GM18502 (cell line): ENCODE measurements around the gene AGRN.
"Not testable (repeated sequence)": the region's sequence is repeated elsewhere in the genome, so short reads cannot be mapped to it uniquely, and the experiment has no call there.

Source experiments
- ATAC-seq: cut with Tn5 transposase; IDR thresholded peaks from one replicate; pipeline ENCODE4 v1.9.1; 2021; ENCODE audit warnings: mild to moderate bottlenecking; ENCODE audit not compliant: unreplicated experiment, poor library complexity

The AGRN gene

GRCh38 chr1:1073743-1074587, 54.0 kb downstream of the AGRN start, which contains the start of gene RNF223:
TSS of gene RNF223 (minus strand) at chr1:1074306. CDS start at chr1:1072566, 1,740 bp downstream.
- ATAC-seq = no peak

DNA sequence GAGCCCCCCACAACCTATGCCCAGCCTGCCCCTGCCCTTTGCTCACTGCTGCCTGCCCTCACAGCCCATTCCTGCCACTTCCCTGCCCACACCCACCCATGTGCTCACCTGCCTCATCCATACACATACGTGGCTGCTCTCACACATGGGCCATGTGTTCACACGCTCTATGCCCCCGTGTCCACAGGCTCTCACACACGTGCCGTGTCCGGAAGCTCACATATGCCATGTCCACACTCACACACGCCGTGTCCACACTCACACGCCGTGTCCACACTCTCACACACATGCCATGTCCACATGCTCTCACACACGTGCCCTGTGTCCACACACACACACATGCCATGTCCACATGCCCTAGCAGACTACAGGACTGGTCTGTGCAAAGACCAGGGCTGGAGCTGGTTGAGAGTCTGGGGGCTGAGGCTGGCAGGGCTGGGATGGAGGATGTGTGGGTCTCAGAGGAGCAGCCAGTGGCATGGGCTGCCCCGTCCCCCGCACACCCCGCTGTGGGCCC, 54.8 kb downstream of the AGRN start:
- no peak for ATAC-seq

- ATAC-seq = no peak
These were observed 55.4 kb downstream of the AGRN start for GRCh38 chr1:1075148-1075935.

- not testable (repeated sequence) for ATAC-seq
These were observed 57.5 kb downstream of the AGRN start for GRCh38 chr1:1077396-1077795.

GRCh38 chr1:1079408-1080121, 59.6 kb downstream of the AGRN start:
- no peak for ATAC-seq

GRCh38 chr1:1080122-1080757, 60.3 kb downstream of the AGRN start:
- no peak for ATAC-seq

- ATAC-seq = no peak
These were observed 61.0 kb downstream of the AGRN start for GRCh38 chr1:1080951-1081310.

GRCh38 chr1:1081311-1082238, 61.7 kb downstream of the AGRN start:
- no peak for ATAC-seq

GRCh38 chr1:1082239-1082775, 62.4 kb downstream of the AGRN start:
- ATAC-seq = no peak

- ATAC-seq = no peak
These were observed 63.0 kb downstream of the AGRN start for GRCh38 chr1:1082776-1083415.

GRCh38 chr1:1083416-1084371, 63.8 kb downstream of the AGRN start:
- ATAC-seq = no peak

DNA sequence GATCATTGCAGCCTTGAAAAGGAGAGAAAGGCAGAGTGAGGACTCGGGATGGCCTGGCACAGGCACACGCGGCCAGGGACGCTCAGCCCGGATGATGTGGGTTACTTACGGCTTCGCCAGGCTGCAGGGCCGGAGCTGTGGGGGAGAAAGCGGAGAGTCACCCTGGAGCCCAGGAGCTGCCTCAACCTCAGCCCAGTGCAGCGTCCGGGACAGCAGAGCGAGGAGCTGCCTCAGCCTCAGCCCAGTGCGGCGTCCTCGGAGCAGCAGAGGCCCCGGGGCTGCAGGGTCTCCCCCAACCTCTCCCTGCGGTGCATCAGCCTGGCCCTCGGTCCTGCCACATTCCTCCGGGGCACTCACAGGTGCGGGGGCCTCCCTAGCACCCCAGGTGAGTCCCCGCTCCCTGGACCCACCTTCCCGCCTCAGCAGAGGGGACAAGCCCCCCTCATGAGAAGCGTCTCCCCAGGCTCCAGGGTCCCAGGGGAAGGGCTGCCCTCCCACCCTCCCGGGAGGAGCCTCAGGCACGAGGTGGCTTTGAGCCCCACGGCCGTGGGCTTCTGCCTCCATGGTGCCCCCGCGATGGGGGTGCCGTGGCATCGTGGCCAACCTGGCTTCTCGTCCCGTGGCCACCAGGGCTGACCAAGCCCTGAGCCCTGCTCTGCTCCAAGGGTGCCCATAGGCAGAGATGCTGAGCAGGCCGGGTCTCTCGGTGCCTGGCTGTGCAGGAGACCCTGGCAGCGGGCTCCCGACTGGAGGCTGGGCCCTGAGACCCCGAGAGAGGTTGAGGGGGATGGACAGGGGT, 64.7 kb downstream of the AGRN start:
- ATAC-seq = no peak

GRCh38 chr1:1085171-1085841, 65.4 kb downstream of the AGRN start:
- no peak for ATAC-seq

DNA sequence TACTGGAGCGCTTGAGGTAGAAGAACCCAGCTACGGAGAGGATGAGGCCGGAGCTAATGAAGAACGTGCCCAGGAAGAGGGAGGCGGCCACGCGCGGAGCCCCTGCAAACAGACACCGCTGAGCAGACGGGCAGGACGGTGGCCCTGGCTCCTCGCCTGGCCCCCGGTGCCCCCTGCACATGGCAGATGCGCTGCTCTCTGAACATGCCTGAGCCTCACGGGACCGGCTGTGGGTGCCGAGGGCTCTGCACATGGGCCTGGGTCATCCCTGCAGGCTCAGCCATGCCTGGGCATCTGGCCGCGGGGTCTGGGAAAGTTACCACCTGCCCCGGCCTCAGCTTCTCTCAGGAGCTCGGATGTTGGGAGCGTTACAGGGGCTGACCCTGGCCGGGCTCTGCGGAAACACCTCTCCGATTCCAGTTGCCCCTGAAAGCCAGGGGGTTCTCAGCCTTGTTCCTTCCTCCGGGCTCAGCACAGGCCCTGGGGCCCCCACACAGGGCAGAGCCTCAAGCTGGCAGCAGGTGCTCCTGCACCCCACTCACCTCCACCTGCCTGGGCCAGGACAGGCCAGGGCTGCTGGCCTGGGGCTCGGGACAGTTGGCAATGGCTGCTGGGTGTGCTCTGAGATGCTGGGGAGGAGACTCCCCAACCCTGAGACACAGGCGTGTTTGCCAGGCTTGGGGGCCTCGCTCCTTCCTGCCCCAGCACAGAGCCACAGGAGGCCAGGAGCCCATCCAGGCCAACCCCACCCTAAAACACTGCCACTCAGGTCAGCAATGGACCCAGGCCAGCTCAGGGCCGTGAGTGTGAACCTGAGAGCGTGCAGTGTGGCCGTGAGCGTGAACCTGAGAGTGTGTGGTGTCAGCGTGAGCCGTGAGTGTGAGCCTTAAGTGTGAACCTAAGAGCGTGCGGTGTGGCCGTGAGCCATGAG, 66.3 kb downstream of the AGRN start:
- no peak for ATAC-seq

GRCh38 chr1:1086911-1087341, 67.0 kb downstream of the AGRN start:
- no peak for ATAC-seq
